Skin of body (tissue), 2 donors: Measurements from ENCODE around the gene YIPF5. TPM values are rescaled to one million over a fixed set of nuclear protein-coding genes. Genes with fewer than 3 reads are reported as not detected.

Experiments
- DNase-seq: peaks from one replicate; lab custom pipeline; 2025; lab: John Stamatoyannopoulos, UW
- total RNA-seq: library from RNA; depleted of rRNA; stranded (reverse); fragments of >200 nt; gene quantifications from one replicate; pipeline ENCODE4 v1.2.3, GENCODE V29; 2014

The YIPF5 gene
- total RNA-seq, 1 donor from 2014 or later = 48.7 TPM

DNA sequence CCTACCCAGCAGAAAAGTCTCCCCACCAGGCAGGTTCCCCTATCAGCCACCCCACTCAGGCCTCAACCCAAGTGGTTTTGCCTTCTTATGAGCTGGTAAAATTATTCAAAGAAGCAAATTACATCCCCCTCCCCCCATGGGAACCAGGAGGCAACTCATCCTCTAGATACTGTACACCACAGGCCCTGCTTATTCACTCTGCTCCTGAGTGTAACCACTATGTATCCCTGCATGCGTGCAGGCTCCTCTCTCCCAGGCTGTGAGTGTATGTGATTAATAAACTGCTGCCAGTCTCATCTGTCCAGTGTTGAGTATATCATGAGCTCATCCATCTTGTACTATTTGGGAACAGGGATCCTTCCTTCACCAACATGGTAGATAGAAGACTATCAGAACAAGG, 8.8 kb upstream of the YIPF5 start:
- no peak for DNase-seq

DNA sequence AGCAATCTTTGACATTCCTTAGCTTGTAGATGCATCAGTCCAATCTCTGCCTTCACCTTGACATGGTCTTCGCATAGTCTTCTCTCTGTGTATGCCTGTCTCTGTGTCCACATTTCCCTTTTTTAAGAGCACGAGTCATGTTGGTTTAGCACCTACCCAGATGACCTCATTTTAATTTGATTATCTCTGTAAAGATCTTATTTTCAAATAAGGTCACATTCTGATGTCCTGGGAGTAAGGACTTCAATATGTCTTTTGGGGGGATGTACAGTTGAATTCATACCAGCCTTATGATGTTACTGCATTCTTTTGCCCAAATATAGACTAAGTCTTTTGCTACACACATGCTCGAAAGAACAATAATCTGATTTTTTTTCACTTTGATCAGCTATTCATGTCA, 7.1 kb upstream of the YIPF5 start:
- DNase-seq = no peak

DNA sequence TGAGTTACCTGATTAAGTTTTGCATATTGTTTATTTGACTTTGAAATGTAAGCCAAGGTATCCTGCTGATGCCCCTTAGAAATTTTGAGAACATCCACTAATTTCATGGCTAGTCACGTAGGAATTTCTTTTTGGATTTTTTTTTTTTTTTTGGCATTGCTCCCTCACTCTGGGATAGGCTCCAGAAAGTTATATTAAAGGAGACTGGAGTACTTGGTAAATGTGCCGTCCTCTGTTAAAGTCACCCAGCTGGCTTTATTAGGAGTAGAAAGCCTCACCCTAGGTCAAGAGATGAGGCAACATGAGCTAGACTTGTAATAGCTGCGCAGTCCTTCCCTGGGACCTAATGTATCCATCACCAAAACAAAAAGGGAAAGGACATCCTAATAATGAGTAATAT, 3.3 kb upstream of the YIPF5 start:
- no peak for DNase-seq

DNA sequence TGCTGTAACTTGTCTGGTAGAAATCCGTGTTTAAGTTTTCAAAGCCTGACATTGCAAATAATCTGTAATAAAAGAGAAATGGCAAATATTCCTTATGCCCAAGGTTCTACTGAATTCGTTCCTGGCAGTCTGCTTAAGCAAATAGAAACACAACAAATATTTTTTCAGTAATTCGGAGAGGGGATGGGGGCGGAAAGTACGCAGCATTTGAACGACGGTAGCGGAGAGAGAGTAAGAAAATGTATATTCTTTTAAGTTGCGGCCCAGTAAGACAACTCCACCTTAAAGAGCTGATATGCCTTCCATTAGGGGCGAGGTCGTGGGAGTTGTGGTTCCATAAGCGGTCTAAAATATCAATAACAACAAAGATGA, 569 bp downstream of the YIPF5 start:
- DNase-seq = no peak

DNA sequence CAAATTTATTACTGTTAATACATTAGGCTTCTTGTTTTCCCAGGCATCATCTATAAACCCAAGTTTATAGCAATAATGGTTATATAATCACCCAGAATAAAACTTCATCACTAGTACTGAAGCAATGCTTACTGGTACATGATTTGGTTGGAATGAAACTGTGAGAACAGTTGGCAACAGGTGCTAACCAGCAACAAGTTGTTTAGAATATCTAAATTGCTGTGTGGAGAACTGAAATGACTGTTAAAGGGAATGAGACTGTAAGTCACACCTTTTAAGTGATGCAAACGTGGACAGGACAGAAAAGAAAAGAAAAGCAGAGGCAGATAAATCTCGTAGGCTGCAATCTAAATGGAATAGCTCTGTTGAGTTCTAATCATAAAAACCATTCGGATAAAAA, 2.5 kb downstream of the YIPF5 start:
- no peak for DNase-seq

DNA sequence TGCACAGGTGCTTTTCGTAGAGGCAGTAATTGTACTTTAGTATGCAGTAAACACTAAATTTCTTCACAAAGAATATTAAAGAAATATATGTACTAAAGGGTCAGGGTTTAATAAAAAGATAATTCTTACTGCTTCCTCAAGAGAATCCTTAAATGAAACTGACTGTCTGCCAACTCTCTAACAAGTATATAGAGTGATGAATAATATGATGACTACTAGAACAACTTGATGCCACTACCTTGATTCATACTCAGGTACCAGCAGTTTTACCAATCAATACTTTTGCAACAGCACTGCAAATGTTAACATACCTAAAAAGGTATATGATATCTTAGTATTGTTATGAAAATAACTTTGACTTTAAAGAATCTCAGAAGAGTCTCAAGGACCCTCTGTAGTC, 3.8 kb downstream of the YIPF5 start:
- DNase-seq = no peak

DNA sequence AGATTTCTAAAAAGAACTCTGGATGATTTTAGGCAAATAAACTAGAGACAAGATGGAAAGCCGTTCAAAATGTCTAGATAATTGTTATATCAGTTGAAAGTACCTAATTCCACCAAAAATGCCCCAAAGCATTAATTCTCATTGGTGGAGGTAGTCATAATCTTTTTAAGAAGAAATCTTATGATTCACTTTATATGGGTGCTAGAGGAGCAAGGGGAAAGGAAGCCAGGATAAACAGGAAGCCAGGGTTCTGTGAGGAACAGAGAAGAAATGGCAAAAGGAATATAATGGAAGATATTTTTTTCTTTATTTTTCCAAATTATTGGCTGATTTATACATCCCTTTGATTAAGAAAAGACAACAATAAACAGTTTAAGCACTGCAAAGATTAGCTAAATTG, 7.8 kb downstream of the YIPF5 start:
- no peak for DNase-seq

GRCh38 chr5:144156767-144157171, 13.7 kb downstream of the YIPF5 start:
- no peak for DNase-seq

- no peak for DNase-seq
Measured at GRCh38 chr5:144151026-144151425, 19.4 kb downstream of the YIPF5 start.

DNA sequence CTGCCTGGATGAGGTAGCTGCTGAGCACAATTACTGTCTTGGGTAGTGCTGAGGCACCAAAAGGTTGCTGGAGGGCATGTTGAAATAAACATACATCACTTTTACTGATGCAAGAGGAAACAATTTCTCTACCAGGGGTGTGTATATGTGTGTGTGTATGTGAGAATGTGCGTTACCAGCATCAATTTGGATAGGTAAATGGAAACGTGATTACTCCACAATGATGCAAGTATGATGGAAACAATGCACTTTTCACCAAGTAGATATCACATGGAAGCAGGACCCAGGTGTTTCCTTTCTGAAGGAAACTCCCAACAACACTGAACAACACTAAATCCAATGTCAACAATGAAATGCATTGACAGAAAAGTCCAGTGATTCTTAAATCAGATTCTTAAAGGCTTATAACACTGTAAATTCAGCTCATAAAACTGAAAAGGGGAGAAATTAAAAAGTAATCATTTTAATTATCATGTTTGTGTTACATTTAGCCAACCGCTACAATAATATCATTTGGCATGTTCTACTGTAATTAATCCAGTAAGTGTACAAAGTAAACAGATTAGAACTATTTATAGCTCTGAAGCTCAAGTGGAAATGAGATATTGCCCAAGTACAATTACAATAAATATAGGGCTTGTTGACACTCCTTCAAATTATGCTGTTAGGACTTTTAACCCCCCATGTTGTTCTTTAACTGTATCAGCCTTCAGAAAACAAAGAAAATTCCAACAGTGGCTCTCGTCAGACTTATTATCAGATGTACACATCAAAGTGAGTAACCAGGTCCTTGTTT, 25.3 kb downstream of the YIPF5 start:
- peak; percentile 58 for DNase-seq

DNA sequence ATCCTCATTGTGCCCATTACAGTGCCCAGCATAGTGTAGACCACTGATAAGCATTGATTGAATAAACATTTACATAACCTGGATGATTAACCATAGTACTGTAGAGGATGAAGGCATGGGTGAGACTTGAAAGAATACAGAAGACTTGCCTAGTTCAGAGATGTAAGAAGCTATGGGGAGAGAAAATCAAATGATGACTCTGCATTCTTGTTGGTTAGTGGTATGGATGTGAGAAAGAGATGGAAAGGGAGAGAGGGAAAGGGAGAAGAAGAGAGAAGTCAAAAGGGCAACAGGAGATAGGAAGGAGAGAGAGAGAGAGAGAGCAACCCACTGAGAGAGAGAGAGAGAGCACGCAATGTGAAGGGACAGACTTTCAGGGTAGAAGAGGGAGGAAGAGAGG, 26.8 kb downstream of the YIPF5 start:
- DNase-seq = no peak

- DNase-seq = no peak
Measured at GRCh38 chr5:144142824-144143162, 27.7 kb downstream of the YIPF5 start.

DNA sequence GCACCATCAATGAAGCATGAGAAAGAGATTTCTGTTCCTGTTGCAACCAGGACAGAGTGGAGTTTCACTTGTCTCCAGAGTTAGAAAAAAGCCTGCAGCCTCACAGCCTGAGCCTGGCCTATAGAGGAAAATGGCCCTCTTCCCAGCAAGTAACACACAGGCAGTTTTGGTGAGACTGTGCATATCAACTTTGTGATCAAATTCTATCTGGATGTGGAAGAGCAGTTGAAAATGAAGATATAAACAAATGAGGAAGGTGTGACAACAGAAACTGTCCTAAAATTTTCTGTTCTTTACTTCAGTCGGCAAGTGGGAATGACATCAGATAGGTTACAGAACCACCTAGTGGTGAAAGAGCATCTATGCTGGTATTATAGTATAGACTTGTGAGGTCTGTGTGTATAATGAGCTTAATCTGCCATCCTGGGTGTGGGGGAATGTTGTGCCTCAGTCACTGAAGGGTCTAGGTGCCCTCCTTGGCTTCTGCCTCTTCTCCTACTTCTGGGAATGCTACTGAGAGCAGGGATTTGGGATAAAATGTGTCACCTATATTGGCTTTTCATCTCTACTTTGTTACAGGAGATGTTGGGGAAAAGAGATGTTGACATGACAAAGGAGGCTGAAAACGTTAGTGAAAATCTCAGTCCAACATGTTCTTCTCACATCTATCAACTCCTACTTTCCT, 28.2 kb downstream of the YIPF5 start:
- peak; percentile 72 for DNase-seq

- no peak for DNase-seq
Measured at GRCh38 chr5:144141585-144141984, 28.9 kb downstream of the YIPF5 start.

DNA sequence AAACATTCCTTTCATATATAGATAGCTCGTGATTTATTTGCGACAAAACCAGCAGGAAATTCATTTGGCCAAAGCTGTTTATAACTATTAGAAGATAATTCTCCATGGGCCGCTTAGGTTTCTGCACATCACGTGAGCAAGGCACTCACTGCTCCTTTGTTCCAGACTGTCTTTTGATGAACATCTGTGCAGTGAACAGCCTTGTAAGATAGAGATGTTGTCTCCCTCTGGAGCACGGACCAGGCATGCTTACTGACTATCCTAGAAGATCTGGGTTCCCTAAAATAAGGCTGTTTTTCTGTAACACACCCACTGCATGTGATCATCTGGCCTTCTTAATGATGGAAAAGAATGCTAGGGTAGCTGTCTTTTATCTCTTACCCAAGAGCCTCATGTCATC, 30.9 kb downstream of the YIPF5 start:
- peak; percentile 94 for DNase-seq

- DNase-seq = no peak
Measured at GRCh38 chr5:144135113-144135762, 35.2 kb downstream of the YIPF5 start.

GRCh38 chr5:144134194-144134826, 36.1 kb downstream of the YIPF5 start:
- DNase-seq = no peak

DNA sequence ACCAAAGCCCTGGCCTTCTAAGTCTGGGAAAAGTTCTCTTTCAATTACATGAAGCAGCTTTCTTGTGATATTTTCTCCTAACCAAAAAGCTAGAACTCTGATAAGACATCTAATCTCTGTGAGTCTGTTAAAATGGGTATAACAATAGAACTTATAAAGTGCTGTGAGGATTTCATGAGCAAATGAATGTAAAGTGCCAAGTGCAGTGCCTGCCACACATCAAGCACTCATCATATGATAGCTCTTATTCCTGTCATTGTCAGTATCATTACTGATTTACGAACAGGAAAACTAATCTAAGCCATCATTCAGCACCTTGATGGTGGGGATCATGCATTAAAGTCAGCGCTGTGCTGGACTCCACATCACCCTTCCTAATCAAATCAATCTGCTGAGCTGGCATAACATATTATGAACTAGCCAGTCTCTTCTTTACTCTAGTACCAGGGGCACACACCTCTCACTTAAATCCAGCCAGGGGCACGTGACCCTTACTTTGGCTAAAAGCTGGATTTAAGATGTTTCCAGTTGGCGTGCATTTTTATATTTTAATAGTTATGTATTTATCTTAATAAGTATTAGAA, 37.3 kb downstream of the YIPF5 start:
- no peak for DNase-seq

DNA sequence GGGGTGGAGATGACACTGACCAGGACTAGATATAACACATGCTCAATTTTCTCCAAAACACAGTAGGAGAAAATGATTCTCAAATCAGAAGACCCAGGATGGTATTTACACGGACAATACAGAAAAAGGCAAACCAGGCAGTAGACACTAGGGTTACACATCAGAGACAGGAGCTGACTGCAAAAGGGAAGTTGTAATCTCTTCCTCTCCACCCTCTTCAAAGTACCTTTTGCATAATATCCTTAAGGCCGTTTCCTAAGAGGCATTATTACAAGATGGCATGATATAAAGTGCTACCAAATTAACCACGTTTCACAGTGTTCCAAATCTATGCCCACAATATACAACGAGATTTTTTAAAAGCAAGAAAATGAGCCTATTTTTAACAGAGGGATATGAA, 39.2 kb downstream of the YIPF5 start:
- DNase-seq = no peak

- peak; percentile 38 for DNase-seq
Measured at GRCh38 chr5:144130306-144130705, 40.2 kb downstream of the YIPF5 start.

DNA sequence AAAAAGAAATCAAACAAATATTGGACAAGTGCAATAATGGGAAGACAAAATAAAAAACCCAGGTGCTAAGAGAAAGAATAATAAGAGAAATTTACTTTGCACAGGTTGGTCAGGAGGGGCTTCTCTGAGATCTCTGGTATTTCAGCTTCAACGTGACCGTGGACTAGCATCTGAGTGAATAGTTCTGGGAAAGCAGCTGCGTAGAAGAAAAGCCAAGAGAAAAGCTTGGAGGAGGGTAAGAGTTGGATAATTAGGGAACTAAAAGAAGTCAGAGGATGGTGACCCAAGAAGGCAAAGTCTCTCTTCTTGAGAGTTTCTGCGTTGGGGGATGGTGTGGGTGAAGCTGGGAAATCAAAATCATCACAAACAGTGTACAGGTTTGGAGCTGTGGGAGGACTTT, 41.6 kb downstream of the YIPF5 start:
- no peak for DNase-seq

GRCh38 chr5:144126707-144127106, 43.8 kb downstream of the YIPF5 start:
- DNase-seq = no peak
